Activated CD4-positive, alpha-beta T cell treated with anti-CD3 and anti-CD28 coated beads, Interleukin-10, Interleukin-2, amounts not matched to agents 100 ng/mL and 50 ng/mL, durations not matched to agents 16 hours and 8 hours (primary cell): Measurements from ENCODE around the gene TMEM132D.
"Not testable (repeated sequence)": the region's sequence is repeated elsewhere in the genome, so short reads cannot be mapped to it uniquely, and the experiment has no call there.

Experiments used
- DNase-seq: peaks from one replicate; pipeline ENCODE4 v3.0.0-alpha.2; 2020

The TMEM132D gene

DNA sequence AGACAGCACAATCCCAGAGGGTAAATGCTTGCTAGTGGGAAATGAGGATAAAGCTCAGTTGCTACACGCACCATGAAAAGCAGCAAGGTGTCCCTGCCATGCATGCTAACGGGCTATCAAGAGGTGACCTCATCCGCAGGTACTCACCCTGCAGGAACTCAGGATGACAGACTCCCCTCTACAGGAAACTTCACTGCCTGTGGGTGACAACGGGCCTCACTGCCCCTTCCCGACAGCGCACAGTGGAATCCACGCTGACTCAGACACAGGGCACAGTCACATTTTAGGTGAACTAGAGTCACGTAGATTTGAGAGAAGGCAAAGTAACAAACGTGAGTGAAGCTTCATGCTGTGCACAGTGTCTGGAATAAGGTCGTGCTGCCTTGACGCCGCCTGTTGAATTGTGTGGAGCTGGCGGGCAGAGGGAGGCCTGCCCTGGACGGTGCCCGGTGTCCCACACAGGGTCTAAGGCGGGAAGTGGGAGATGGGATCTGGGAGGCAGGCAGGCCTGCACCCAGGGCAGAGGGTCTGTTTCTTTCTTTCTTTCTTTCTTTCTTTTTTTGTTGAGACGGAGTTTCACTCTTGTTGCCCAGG lies 331.8 kb downstream of the TMEM132D start:
- no peak for DNase-seq

DNA sequence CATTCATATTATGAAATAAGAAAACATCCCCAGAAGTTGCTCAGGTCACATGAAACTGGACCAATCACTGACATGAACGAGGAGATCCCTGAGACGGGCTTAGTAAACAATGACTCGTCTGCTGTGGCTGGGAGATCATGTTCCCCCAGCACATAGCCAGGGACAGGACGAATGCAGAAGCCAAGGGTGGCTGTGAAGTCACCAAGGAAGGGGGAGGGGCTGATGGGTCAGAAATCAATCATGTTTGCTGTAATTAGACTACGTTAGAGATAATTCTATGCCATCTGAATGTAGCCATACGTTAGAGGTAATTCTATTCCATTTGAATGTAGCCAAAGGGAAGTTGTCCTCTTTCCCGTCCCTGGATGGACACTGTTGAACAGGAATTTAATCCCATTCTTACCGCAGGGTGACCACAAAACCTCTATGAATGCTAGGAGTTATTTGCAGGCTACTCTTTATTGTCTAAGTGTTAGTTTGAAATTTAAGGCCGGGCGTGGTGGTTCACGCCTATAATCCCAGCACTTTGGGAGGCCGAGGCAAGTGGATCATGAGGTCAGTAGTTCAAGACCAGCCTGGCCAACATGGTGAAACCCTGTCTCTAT lies 332.9 kb downstream of the TMEM132D start:
- no peak for DNase-seq

DNA sequence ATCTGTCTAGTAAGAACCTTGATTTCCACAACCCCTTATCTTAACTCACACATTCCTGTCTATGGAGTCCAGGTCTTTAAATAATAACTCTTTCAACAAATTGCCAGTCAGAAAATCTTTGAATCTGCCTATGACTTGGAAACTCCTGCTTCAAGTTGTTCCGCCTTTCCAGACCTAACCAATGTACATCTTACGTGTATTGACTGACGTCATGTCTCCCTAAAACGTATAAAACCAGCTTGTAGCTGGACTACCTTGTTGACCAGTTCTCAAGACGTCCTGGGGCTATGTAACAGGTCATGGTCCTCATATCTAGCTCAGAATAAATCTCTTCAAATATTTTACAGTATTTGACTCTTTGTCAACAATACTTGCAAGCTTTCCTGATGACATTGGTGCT lies 337.0 kb downstream of the TMEM132D start:
- DNase-seq = no peak

DNA sequence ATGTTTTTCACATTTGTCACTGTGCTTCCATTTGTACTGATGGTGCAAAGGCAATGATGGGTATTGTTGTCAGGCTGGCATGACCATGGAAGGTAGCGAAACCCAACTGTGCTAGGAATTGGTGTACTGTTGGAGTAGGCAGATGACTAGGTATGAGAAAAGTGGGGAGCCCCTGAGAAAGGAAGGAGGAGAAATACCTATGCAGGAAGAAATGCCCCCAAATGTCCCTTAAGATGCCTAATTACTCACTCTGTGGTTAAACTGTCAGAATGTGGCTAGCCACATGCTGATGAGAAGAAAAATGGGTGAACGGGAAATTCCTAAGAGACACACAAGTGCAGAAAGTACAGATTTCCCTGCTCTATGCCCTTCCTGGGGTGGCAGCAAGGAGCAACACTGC lies 339.1 kb downstream of the TMEM132D start:
- peak; percentile 56 for DNase-seq

DNA sequence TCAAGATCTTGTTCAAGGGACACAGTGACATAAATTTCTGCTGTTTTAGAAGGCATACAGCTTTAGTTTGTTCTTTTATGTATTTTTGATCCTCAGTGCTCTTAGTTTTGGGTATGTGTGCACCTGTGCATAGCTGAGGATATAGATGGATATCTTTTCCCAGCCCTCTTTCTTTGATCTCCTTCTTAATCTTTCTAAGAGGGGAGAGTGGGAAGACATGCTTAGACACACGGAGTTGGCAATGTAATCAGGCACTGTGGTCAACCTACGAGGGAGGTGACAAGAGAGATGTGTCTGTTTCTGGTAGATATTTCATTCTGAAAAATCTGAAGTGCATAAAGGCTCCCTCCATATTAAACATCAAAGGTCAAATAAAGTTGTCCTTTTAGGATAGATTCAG lies 340.6 kb downstream of the TMEM132D start:
- DNase-seq = no peak

DNA sequence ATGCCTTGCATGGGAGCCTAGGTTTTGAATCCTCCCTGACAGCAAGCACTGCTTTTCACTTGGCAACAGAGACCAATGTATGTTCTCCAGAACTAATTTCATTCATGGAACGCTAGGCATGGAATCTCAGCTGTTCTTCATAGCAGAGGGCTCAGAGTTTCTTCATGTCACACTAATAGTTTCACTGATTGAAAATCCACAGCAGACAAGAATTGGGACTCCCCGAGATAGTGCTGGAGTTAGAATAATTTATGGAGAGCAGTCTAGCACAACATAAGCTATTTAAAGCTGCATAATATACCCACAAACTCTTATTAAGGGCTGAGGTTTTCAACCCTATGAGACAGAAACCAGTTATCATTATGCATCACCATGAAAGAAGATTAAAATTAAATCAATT lies 342.5 kb downstream of the TMEM132D start:
- DNase-seq = no peak

DNA sequence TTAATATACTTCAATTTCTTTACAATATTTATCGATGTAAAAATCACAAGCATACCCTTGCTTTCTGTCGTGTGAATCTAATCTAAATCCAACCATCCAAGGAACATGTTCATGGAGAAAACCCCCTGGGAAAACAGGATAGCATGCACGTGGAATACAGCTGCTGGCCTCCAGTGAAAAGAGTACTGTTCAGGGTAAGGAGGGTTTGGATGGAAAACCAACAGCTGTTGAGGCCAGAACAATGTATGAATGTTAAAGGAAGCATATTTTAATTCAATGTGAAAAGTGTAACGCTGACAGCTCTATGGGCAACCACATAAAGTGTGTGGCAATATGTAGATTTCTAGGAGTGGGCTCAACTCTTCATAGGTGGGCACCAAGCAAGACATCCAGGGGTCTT lies 344.0 kb downstream of the TMEM132D start:
- no peak for DNase-seq

DNA sequence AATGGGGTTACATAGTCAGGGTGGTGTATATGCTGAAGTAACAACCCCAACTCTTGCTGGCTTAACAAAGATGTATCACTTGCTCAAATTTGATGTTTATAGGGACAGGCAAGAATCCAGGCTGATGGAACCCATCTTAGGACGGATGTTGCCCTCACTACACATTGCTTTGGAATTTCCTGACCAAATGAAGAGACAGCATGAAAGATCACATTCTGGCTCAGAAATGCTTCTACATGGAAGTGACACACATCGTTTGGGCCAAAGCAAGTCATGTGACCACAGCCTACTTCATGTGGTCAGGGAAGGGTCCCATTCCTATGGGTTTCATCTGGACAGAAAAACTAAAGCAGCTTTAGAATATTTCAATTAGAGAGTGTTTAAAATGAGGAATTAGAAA lies 345.8 kb downstream of the TMEM132D start:
- no peak for DNase-seq

DNA sequence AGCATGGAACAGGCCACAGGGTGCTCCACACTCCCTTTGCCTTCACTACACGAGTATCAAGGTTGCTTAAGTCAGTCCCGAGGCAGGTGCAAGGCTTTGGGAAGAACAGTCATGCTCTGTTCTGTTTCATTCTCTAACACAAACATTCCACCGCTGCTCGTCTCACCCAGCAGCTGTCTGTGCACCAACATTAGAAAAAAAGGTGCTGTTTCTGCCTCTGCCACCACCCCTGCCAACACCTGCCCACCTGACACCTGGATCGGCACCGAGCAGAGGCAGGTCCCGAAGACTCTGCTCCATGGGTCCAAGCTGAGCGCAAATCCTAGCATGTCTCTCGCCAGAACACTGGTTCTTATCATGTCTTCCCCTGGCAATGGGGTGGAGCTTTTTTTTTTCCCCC lies 347.7 kb downstream of the TMEM132D start:
- no peak for DNase-seq

DNA sequence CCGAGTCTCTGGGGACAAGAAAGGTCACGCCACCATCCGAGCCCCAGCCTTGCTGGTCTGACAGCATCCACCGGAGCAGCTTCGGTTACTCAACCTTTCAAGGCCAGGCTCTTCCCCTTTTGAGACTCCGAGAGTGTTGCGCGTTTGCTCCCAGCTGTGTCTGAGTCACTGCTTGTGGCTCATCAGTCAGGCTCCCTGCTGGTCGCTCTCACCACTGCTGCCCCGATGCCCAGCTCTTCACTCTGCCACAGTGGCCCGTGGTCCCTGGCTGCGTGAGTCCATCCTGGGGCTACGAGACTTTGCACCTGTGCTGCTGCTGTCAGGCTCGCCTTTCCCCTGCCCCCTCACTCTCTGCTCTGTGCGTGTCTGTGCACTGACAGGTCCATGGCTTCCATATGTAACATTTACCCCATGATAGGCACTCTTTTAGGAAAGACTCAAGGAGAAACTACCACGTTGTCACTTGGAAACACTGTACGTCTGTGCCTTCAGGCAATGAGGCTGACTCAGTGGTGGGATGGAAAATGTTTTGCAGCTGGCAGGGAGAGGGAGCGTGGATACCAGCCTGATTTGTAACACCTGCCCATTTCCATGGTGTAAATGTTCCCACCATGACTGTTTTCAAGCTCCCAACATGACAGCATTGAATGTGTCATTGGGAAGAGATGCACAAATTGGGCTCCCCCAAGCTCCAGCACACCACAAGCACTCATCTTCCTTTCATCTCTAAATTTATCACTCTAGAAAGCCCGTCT lies 350.7 kb downstream of the TMEM132D start:
- DNase-seq = no peak

DNA sequence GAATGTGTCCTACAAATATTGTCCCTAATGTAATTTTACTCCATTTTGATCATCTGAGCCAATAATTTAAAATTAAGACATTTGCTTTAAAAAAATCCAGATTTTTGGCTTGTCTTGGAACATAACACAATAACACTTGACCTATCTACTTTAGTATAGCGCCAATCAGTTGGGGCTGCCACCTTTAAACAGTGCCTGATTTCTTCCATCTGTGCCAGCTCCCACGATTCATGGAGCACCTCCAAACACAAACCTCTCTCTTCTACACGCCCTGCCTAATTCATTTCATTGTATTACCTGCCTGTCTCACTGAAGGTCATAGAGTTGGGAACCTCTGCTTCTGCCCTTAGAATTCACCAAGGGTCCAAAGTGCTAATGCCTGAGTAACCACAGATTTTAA lies 352.4 kb downstream of the TMEM132D start:
- DNase-seq = no peak

DNA sequence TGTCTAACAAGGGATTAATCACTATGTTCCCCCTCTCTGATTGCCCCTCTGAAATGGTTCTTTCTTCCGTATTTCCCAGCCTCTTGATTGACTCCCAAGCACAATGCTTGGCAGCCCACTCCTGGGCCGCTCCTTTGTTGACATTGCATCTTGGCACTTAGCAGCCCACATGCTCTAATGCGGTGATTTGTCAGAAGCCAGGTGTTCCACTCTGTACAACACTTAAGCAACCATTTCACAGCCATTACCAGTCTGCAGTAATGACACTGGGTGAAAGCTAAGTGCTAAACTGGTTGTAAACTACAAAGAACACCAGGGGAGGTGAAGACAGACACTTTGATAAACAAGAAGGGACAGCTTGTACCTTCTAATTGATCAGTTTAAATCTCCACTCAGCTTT lies 353.5 kb downstream of the TMEM132D start:
- DNase-seq = no peak

DNA sequence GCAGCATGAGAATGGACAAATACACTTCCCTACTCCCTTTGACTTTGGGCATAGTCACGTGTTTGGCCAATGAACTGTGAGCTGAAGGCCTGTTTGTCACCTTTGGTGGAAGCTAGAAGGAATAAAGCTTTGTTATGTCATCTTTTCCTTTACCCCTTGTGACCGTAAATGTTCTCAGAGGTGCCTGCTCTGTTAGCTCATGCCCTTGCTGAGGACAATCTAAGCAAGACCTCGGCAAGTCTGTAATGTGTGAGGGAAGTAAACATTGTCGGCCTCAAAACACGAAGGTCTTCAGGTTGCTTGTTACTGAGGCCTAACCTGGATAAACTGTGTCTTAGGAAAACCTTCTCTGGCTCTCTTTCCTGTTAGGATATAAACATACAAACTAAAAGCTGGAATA lies 354.2 kb downstream of the TMEM132D start:
- DNase-seq = no peak

DNA sequence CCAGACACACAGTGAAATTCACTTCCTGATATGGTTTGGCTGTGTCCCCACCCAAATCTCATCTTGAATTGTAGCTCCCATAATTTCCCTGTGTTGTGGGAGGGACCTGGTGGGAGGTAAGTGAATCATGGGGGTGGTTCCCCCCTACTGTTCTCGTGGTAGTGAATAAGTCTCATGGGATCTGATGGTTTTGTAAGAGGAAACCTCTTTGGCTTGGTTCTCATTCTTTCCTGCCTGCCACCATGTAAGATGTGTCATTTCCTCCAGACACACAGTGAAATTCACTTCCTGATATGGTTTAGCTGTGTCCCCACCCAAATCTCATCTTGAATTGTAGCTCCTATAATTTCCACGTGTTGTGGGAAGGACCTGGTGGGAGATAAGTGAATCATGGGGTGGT lies 354.8 kb downstream of the TMEM132D start:
- DNase-seq = not testable (repeated sequence)

DNA sequence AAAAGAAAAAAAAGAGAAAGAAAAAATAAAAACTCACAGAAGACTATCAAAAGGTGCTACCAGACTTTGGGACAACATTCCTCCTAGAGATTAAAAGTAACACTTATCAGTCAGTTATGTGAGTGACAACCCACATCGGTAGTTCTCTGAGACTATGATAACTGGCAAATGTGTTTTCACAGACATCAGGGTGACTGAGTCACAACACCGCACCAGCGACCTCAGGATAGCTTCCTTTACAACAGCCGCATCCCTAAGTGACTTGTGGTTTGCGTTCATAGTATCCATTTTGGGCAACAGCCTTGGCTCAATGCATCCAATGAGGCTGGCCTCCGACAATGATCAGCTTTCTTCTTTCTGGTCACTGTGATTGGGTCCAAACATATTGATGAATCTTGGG lies 359.1 kb downstream of the TMEM132D start:
- DNase-seq = no peak

DNA sequence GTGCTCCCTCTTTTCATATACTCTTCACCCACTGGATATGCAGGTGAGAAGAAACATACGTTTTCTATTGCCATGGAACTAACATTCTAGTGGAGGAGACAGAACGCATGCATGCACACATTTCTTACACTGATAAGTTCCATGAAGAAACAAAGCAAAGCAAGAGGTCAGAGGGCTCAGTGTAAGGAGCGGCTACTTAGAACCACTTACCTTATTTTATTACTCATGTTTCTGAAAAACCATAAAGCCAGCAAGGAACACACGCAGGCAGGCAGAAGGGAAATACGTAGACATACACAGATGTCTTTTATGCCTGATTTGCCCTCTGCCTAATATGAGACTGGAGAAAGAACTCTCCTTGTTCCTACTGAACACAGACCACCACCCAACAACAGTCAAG lies 362.9 kb downstream of the TMEM132D start:
- no peak for DNase-seq

DNA sequence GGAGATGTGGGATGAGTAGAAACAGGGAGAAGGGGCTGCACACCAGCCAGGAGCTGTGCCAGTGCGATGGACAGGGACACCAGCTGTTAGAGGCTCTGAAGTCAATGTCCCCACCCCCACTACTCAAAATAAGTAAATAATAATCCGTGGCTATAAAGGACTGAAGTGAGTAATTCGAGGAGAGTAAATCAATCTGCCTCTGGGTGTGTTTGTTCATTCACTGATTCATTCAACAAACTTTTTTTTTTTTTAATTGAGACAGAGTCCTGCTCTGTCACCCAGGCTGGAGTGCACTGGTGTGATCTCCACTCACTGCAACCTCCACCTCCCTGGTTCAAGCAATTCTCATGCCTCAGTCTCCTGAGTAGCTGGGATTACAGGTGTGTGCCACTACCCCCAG lies 363.6 kb downstream of the TMEM132D start:
- DNase-seq = no peak

DNA sequence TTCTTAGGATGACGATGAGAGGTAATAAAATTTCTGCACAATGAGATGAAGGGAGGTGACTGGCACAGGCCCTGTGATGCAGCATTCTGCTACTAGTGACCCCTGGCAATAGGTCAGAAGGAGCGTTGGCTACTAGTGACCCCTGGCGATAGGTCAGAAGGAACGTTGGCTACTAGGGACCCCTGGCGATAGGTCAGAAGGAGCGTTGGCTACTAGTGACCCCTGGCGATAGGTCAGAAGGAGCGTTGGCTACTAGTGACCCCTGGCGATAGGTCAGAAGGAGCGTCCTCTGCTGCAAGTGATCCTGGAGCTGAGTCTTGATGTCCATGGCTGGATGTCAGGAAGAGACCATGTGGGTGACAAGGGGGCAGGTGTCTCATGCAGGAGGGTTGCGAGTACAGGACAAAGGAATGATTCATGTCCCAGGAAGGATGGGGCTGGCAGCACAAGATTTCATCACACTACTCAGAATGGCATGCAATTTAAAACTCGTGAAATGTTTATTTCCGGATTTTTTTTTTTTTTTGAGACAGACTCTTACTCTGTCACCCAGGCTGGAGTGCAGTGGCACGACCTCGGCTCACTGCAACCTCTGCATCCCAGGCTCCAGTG lies 365.0 kb downstream of the TMEM132D start:
- not testable (repeated sequence) for DNase-seq

DNA sequence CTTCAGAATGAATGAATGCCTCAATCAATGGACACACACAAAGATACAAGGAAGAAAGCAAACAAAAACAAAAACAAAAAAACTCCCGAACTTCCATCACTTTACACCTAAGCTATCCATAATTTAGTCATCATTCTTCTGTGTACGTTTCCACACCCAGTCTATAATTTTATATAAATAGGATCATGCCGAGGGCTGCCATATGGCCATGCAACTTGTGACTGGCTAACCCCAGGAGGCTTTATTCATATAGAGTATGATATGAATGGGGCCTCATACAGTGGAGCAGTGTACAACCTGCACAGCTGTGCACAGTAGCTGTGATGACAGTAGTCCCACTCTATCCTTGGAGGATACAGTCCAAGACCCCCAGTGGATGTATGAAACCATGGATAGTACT lies 365.7 kb downstream of the TMEM132D start:
- DNase-seq = no peak

DNA sequence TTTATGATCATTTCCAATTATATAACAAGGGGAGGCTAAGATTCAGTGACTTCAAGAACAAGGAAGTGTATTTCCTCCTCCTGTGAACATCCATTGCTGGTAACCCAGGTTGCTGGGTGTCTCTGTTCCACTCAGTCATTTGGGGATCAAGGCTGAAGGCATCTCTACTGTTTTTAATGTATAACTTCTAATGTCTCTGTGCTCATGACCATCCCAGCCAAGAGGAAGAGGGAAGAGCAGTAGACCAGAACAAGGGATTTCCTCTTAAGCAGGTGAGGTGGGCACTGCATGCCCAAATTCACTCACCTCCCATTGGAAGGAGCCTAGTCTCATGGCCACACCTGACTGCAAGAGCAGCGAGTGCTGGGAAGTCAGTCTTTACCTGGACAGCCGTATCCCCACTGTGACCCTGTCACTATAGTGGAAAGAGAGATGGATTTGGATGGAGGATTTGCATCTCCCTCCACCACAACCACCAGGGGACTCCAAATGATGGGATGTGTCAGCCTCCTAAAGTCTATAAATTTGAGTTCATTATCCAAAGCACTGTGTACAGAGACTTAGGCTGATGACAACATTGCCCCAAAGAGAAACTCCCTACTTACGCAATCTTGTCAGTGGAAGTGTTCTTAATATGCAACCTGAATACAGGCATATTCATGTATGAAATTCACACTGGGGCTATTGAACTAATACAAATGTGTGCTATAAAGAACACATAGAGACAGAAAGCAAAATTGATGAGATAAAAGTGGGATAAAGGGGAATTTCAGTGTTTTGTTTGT lies 368.7 kb downstream of the TMEM132D start:
- no peak for DNase-seq

DNA sequence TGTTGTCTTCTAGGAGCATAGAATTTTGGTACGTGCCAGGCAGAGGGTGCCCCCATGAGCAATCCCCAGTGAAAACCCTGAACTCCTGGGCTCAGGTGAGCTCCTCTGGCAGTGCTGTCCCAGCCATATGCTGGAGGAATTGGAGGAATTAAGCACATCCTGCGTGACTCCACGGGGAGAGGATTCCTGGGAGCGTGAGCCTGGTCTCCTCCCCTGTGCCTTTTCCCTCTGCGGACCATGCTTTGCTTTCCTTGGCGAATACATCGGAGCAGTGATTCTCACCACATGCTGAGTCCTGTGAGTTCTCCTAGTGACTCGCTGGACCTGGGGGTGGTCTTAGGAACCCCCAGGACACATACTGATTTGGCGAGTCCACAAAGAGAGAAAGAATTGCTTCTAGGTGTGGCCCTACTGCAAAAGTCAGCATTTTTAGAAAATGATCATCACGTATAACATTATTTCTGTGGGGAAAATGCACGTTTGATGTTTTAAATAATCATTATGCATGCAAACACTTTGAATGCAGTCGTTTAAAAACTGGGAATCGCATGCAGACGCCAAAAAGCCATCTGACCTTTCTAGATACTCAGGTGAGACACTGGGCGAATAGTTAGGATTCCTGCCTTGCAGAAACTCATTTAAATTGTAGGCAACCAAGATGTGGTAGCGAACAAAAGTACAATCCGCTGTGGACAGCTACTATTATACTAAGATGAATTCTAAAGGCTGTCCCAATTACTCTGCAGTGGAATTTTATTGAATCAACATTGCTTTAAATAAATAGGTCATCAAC lies 370.9 kb downstream of the TMEM132D start:
- no peak for DNase-seq

DNA sequence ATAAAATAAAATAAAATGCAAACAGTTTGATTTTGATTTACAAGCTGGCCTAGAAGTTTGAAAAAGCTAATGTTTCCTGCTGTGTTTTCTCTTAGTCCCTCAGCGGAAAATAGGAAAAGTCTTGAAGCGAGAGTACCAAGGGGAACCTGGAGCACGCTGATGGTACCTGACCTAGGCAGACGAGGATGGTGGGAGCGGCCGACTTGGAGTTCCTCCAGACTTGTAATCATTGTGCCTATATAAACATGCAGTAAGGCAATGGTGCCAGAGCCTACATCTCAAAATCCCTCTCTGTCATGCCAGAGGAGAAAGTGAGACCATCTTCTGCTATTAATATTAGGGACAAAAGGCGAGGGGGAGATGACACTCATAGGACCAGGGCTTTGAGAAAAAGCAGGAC lies 371.7 kb downstream of the TMEM132D start:
- DNase-seq = no peak
